Neuronal stem cell (in vitro differentiated cells): ENCODE measurements around the gene ACAA1.

Source experiments
- DNase-seq: peaks from one replicate; pipeline ENCODE4 v3.0.0-alpha.2; 2013; ENCODE audit warnings: low spot score
- H2AFZ ChIP-seq: one replicate; pipeline ENCODE4 v1.6.1; 2013; ENCODE audit warnings: mild to moderate bottlenecking, low read length, inconsistent platforms
- H2AK5ac ChIP-seq: 2 replicates; pipeline ENCODE4 v1.6.1; 2013; ENCODE audit warnings: low read depth, mild to moderate bottlenecking, inconsistent platforms, low read length, moderate library complexity, mixed read lengths
- H2BK120ac ChIP-seq: 2 replicates; pipeline ENCODE4 v1.6.1; 2013; ENCODE audit warnings: low read depth, mild to moderate bottlenecking, inconsistent platforms, low read length, moderate library complexity, mixed read lengths
- H2BK12ac ChIP-seq: one replicate; pipeline ENCODE4 v1.6.1; 2013; ENCODE audit warnings: low read length, inconsistent platforms
- H2BK15ac ChIP-seq: 2 replicates; pipeline ENCODE4 v1.6.1; 2013; ENCODE audit warnings: mild to moderate bottlenecking, low read length, inconsistent platforms, mixed read lengths
- H2BK5ac ChIP-seq: one replicate; pipeline ENCODE4 v1.6.1; 2013; ENCODE audit warnings: inconsistent platforms, mild to moderate bottlenecking, low read length, moderate library complexity
- H3K14ac ChIP-seq: one replicate; pipeline ENCODE4 v1.6.1; 2013; ENCODE audit warnings: low read length, inconsistent platforms
- H3K18ac ChIP-seq: 2 replicates; pipeline ENCODE4 v1.6.1; 2013; ENCODE audit warnings: low read length, inconsistent platforms
- H3K23ac ChIP-seq: 2 replicates; pipeline ENCODE4 v1.6.1; 2013; ENCODE audit warnings: low read depth, mild to moderate bottlenecking, mixed read lengths, low read length, inconsistent platforms; ENCODE audit not compliant: poor library complexity
- H3K27ac ChIP-seq: replicated peaks from 3 replicates; pipeline ENCODE4 v1.5.1; 2013; ENCODE audit warnings: low read length, inconsistent platforms
- H3K27me3 ChIP-seq, 3 experiments: 2 replicates each; pipeline ENCODE4 v1.6.1; 2013; ENCODE audit warnings: low read length in 3 of 3, mild to moderate bottlenecking in 2 of 3, inconsistent platforms in 1 of 3, low read depth in 1 of 3, mixed read lengths in 1 of 3, moderate library complexity in 1 of 3; ENCODE audit not compliant: control insufficient read depth in 3 of 3, insufficient read depth in 3 of 3
- H3K36me3 ChIP-seq, 2 donors: replicated peaks in 1 of 2; 2 replicates each; pipeline ENCODE4 v1.6.1; 2013; ENCODE audit warnings: low read length in 2 of 2; ENCODE audit not compliant: control insufficient read depth in 2 of 2, insufficient read depth in 2 of 2
- H3K4ac ChIP-seq: 2 replicates; pipeline ENCODE4 v1.6.1; 2013; ENCODE audit warnings: inconsistent platforms, mild to moderate bottlenecking, low read length, moderate library complexity
- H3K4me1 ChIP-seq, 2 donors: 1 replicate in 1 of 2; 2 replicates in 1 of 2; pipeline ENCODE4 v1.6.1; 2013; ENCODE audit warnings: low read length in 2 of 2, low read depth in 1 of 2; ENCODE audit not compliant: control insufficient read depth in 2 of 2, insufficient read depth in 1 of 2
- H3K4me2 ChIP-seq: one replicate; pipeline ENCODE4 v1.6.1; 2013; ENCODE audit warnings: mild to moderate bottlenecking, low read length, inconsistent platforms; ENCODE audit not compliant: insufficient read depth, poor library complexity, severe bottlenecking
- H3K4me3 ChIP-seq, 2 donors: 2 replicates each; pipeline ENCODE4 v1.5.1; 2013; ENCODE audit warnings: low read length in 2 of 2, mild to moderate bottlenecking in 2 of 2, inconsistent platforms in 1 of 2, moderate library complexity in 1 of 2
- H3K79me1 ChIP-seq: one replicate; pipeline ENCODE4 v1.6.1; 2013; ENCODE audit warnings: low read depth, mild to moderate bottlenecking, inconsistent platforms, low read length, moderate library complexity
- H3K9ac ChIP-seq: one replicate; pipeline ENCODE4 v1.6.1; 2013; ENCODE audit warnings: mild to moderate bottlenecking, low read depth, low read length, inconsistent platforms; ENCODE audit not compliant: poor library complexity
- H3K9me3 ChIP-seq, 2 donors: replicated peaks in 1 of 2; 2 replicates each; pipeline versions ENCODE3 to v1.6.1; 2013; ENCODE audit warnings: low read length in 2 of 2, mild to moderate bottlenecking in 2 of 2, inconsistent platforms in 1 of 2, low read depth in 1 of 2, mixed read lengths in 1 of 2, moderate library complexity in 1 of 2; ENCODE audit not compliant: control insufficient read depth in 2 of 2, insufficient read depth in 1 of 2
- H4K8ac ChIP-seq: one replicate; pipeline ENCODE4 v1.6.1; 2013; ENCODE audit warnings: low read depth, mild to moderate bottlenecking, inconsistent platforms, low read length, moderate library complexity
- H4K91ac ChIP-seq: one replicate; pipeline ENCODE4 v1.6.1; 2013; ENCODE audit warnings: low read length, low read depth, mild to moderate bottlenecking, inconsistent platforms; ENCODE audit not compliant: poor library complexity
- WGBS, 2 donors: extraction: QIAGEN DNeasy Blood & Tissue Kit; methylation state at CpG; one replicate each; pipeline ENCODE4 v1.1.7; 2013; ENCODE audit warnings: missing lambda C conversion rate in 2 of 2, mixed read lengths in 1 of 2; ENCODE audit not compliant: insufficient read length in 2 of 2, insufficient replicate concordance in 1 of 2; ENCODE audit errors: extremely low coverage in 2 of 2; 5-methylcytosine and 5-hydroxymethylcytosine counted together

The ACAA1 gene

GRCh38 chr3:38165722-38166387, 28.9 kb upstream of the ACAA1 start:
- peaks cover 2 to 4% of the 10 kb centered on the region in 2 donors for H3K4me1 ChIP-seq
- peak overlapping the region; percentile 95 for H2AFZ ChIP-seq
- H3K4me2 ChIP-seq, result peak overlapping the region; percentile 69
- no peak for DNase-seq
- H2AK5ac ChIP-seq, result peak overlapping the region; percentile 89
- peaks cover 8% of the 10 kb centered on the region for H3K79me1 ChIP-seq
- H2BK15ac ChIP-seq, result peak overlapping the region; percentile 98
- peak overlapping the region; percentile 99 for H3K18ac ChIP-seq
- H4K91ac ChIP-seq, result no peak overlapping the region
- peaks cover 0 to 3% of the 10 kb centered on the region in 2 donors for H3K36me3 ChIP-seq
- H3K23ac ChIP-seq, result peak overlapping the region; percentile 91
- H3K9ac ChIP-seq, result peak overlapping the region; percentile 94
- peak overlapping the region; percentile 98 for H2BK5ac ChIP-seq
- no peaks in the 10 kb centered on the region for H3K27me3 ChIP-seq
- H4K8ac ChIP-seq, result peak overlapping the region; percentile 43
- H2BK12ac ChIP-seq, result no peak overlapping the region
- H3K9me3 ChIP-seq, result no peaks in the 10 kb centered on the region
- H3K4ac ChIP-seq, result no peak overlapping the region
- H3K4me3 ChIP-seq, result peak overlapping the region; percentile 74 to 94
- peak overlapping the region; percentile 98 for H3K27ac ChIP-seq
- WGBS, 2 donors, result no CpG with 5 or more reads among the region's 62 CpGs
- peak overlapping the region; percentile 54 for H2BK120ac ChIP-seq
- peak overlapping the region; percentile 99 for H3K14ac ChIP-seq

GRCh38 chr3:38164952-38165721, 28.2 kb upstream of the ACAA1 start, which contains the start of gene OXSR1:
Gene OXSR1 (plus strand): TSS chr3:38165537. CDS start chr3:38165877, 340 bp downstream.
- no CpG with 5 or more reads among the region's 57 CpGs for WGBS, 2 donors
- Histone ChIP-seq H3K23ac (peak within 1 kb of the TSS; percentile 91), H2BK120ac (peak within 1 kb of the TSS; percentile 54)

GRCh38 chr3:38164643-38164951, 27.7 kb upstream of the ACAA1 start:
- no peak overlapping the region for H4K8ac ChIP-seq
- peaks cover 0 to 3% of the 10 kb centered on the region in 2 donors for H3K36me3 ChIP-seq
- peaks cover 6% of the 10 kb centered on the region for H3K79me1 ChIP-seq
- H3K27ac ChIP-seq, result peak overlapping the region; percentile 45
- H4K91ac ChIP-seq, result no peak overlapping the region
- peaks cover 2 to 4% of the 10 kb centered on the region in 2 donors for H3K4me1 ChIP-seq
- no peaks in the 10 kb centered on the region for H3K9me3 ChIP-seq
- H2BK5ac ChIP-seq, result peak overlapping the region; percentile 98
- H3K9ac ChIP-seq, result no peak overlapping the region
- DNase-seq, result no peak
- peak overlapping the region; percentile 74 to 94 for H3K4me3 ChIP-seq
- H3K27me3 ChIP-seq, result no peaks in the 10 kb centered on the region
- peak overlapping the region; percentile 19 for H2AK5ac ChIP-seq
- H2BK15ac ChIP-seq, result peak overlapping the region; percentile 85
- no peak overlapping the region for H2BK12ac ChIP-seq
- H2BK120ac ChIP-seq, result no peak overlapping the region
- H3K4ac ChIP-seq, result no peak overlapping the region
- peak overlapping the region; percentile 93 for H3K18ac ChIP-seq
- H3K23ac ChIP-seq, result peak overlapping the region; percentile 91
- H3K4me2 ChIP-seq, result peak overlapping the region; percentile 88
- peak overlapping the region; percentile 95 for H2AFZ ChIP-seq
- no CpG with 5 or more reads among the region's 17 CpGs for WGBS, 2 donors
- no peak overlapping the region for H3K14ac ChIP-seq

More at GRCh38 chr3:38164952-38165721, 28.2 kb upstream of the ACAA1 start, which contains the start of gene OXSR1:
- H3K27ac ChIP-seq, result peak within 1 kb of the TSS; percentile 98
- peak within 1 kb of the TSS; percentile 74 to 94 for H3K4me3 ChIP-seq
- H2BK12ac ChIP-seq, result no peak within 1 kb of the TSS
- H2AK5ac ChIP-seq, result peak within 1 kb of the TSS; percentile 89
- DNase-seq, result peak; percentile 93
- H3K4me2 ChIP-seq, result peak within 1 kb of the TSS; percentile 88
- peaks cover 2 to 4% of the 10 kb centered on the region in 2 donors for H3K4me1 ChIP-seq
- no peak within 1 kb of the TSS for H3K4ac ChIP-seq
- H3K18ac ChIP-seq, result peak within 1 kb of the TSS; percentile 99
- no peak within 1 kb of the TSS for H4K91ac ChIP-seq
- H3K79me1 ChIP-seq, result peaks cover 8% of the 10 kb centered on the region
- H2BK15ac ChIP-seq, result peak within 1 kb of the TSS; percentile 98
- H3K9me3 ChIP-seq, result no peaks in the 10 kb centered on the region
- H3K9ac ChIP-seq, result peak within 1 kb of the TSS; percentile 94
- no peaks in the 10 kb centered on the region for H3K27me3 ChIP-seq
- H3K36me3 ChIP-seq, result peaks cover 0 to 3% of the 10 kb centered on the region in 2 donors
- H4K8ac ChIP-seq, result peak within 1 kb of the TSS; percentile 86
- H2AFZ ChIP-seq, result peak within 1 kb of the TSS; percentile 95
- peak within 1 kb of the TSS; percentile 98 for H2BK5ac ChIP-seq
- H3K14ac ChIP-seq, result peak within 1 kb of the TSS; percentile 99
